Astrocyte (in vitro differentiated cells and primary cell): Measurements from ENCODE around the gene POP5. TPM values are rescaled to one million over a fixed set of nuclear protein-coding genes. Genes with fewer than 3 reads are reported as not detected.

Experiments
- DNase-seq: peaks from one replicate; pipeline ENCODE4 v3.0.0-alpha.2; 2010; ENCODE audit warnings: low read depth
- FAIRE-seq: peaks from 2 replicates; lab custom pipeline; 2011; peaks lifted over from hg19 to GRCh38; lab: Jason Lieb, UNC
- H2AFZ ChIP-seq: 2 replicates; pipeline ENCODE4 v1.6.0; 2012; ENCODE audit warnings: low read depth, low read length, inconsistent platforms
- H3K27ac ChIP-seq: 2 replicates; pipeline ENCODE4 v1.5.1; 2011; ENCODE audit warnings: low read depth, low read length, inconsistent platforms
- H3K27me3 ChIP-seq: 2 replicates; pipeline ENCODE4 v1.6.0; 2011; ENCODE audit warnings: low read length, inconsistent platforms; ENCODE audit not compliant: insufficient read depth
- H3K36me3 ChIP-seq: 2 replicates; pipeline ENCODE4 v1.5.1; 2011; ENCODE audit warnings: low read length, inconsistent platforms; ENCODE audit not compliant: insufficient read depth
- H3K4me1 ChIP-seq: 2 replicates; pipeline ENCODE4 v1.5.1; 2011; ENCODE audit warnings: low read length, inconsistent platforms; ENCODE audit not compliant: insufficient read depth
- H3K4me2 ChIP-seq: 2 replicates; pipeline ENCODE4 v1.6.0; 2012; ENCODE audit warnings: low read length, inconsistent platforms
- H3K4me3 ChIP-seq: 2 replicates; pipeline ENCODE4 v1.5.1; 2011; ENCODE audit warnings: low read depth, mild to moderate bottlenecking, low read length, inconsistent platforms; ENCODE audit not compliant: insufficient read depth
- H3K79me2 ChIP-seq: 2 replicates; pipeline ENCODE4 v1.6.0; 2012; ENCODE audit warnings: mild to moderate bottlenecking, low read length, inconsistent platforms; ENCODE audit not compliant: insufficient read depth
- H3K9ac ChIP-seq: 2 replicates; pipeline ENCODE4 v1.6.0; 2012; ENCODE audit warnings: mild to moderate bottlenecking, low read length, inconsistent platforms
- H3K9me3 ChIP-seq: 2 replicates; pipeline ENCODE4 v1.5.1; 2012; ENCODE audit warnings: low read depth, mild to moderate bottlenecking, low read length, inconsistent platforms; ENCODE audit not compliant: insufficient read depth
- H4K20me1 ChIP-seq: 2 replicates; pipeline ENCODE4 v1.6.0; 2012; ENCODE audit warnings: low read length, inconsistent platforms; ENCODE audit not compliant: insufficient read depth
- H3K27ac Mint-ChIP-seq: one replicate; pipeline ENCODE4 v1.8.0; 2021; ENCODE audit warnings: mild to moderate bottlenecking, mixed read lengths; ENCODE audit not compliant: unreplicated experiment
- H3K27me3 Mint-ChIP-seq: one replicate; pipeline ENCODE4 v1.8.0; 2021; ENCODE audit warnings: low read depth, mixed read lengths; ENCODE audit not compliant: unreplicated experiment
- H3K36me3 Mint-ChIP-seq: one replicate; pipeline ENCODE4 v1.8.0; 2021; ENCODE audit warnings: low read depth, mixed read lengths; ENCODE audit not compliant: unreplicated experiment
- H3K4me1 Mint-ChIP-seq: one replicate; pipeline ENCODE4 v1.8.0; 2021; ENCODE audit warnings: low read depth, mixed read lengths; ENCODE audit not compliant: unreplicated experiment
- H3K4me3 Mint-ChIP-seq: one replicate; pipeline ENCODE4 v1.8.0; 2021; ENCODE audit warnings: mild to moderate bottlenecking, moderate library complexity, mixed read lengths; ENCODE audit not compliant: unreplicated experiment
- H3K9me3 Mint-ChIP-seq: one replicate; pipeline ENCODE4 v1.8.0; 2021; ENCODE audit warnings: mild to moderate bottlenecking, mixed read lengths; ENCODE audit not compliant: unreplicated experiment
- CTCF ChIP-seq: IDR thresholded peaks from 2 replicates; pipeline ENCODE4 v1.5.1; 2011; ENCODE audit warnings: low read depth, mild to moderate bottlenecking, inconsistent platforms, low read length, moderate library complexity; ENCODE audit not compliant: insufficient read depth
- EZH2 ChIP-seq: IDR thresholded peaks from 2 replicates; pipeline ENCODE4 v1.6.1; 2012; ENCODE audit warnings: mild to moderate bottlenecking, low read length, inconsistent platforms; ENCODE audit not compliant: insufficient read depth
- total RNA-seq: library from RNA; stranded (reverse); gene quantifications from 2 replicates; pipeline ENCODE4 v1.2.1, GENCODE V29; 2021

Gene POP5
- total RNA-seq, 1 donor from 2014 or later: 31.3 TPM

- TF ChIP-seq EZH2 (no peak), CTCF (no peak)
- H3K4me3 ChIP-seq: peak overlapping the region; percentile 80
- H3K27me3 ChIP-seq: peaks cover 6% of the 10 kb centered on the region
- peak overlapping the region; percentile 79 for H3K27ac Mint-ChIP-seq
- peak overlapping the region; percentile 20 for H3K27ac ChIP-seq
- H3K27me3 Mint-ChIP-seq: peaks cover 21% of the 10 kb centered on the region
- peaks cover 16% of the 10 kb centered on the region for H3K4me1 ChIP-seq
- no peak for FAIRE-seq
- no peaks in the 10 kb centered on the region for H3K9me3 ChIP-seq
- H3K9ac ChIP-seq: peak overlapping the region; percentile 90
- H3K36me3 Mint-ChIP-seq: peaks cover 7% of the 10 kb centered on the region
- H4K20me1 ChIP-seq: peaks cover 11% of the 10 kb centered on the region
- peaks cover 2% of the 10 kb centered on the region for H3K4me1 Mint-ChIP-seq
- H3K4me3 Mint-ChIP-seq: peak overlapping the region; percentile 96
- H3K79me2 ChIP-seq: peaks cover 19% of the 10 kb centered on the region
- DNase-seq: no peak
- peaks cover 20% of the 10 kb centered on the region for H3K36me3 ChIP-seq
- no peaks in the 10 kb centered on the region for H3K9me3 Mint-ChIP-seq
- H2AFZ ChIP-seq: peak overlapping the region; percentile 78
- H3K4me2 ChIP-seq: peak overlapping the region; percentile 99
Observed at GRCh38 chr12:120581998-120582397, 796 bp upstream of the POP5 start.

- TF ChIP-seq CTCF (no peak), EZH2 (no peak)
- H3K27me3 ChIP-seq: no peaks in the 10 kb centered on the region
- peaks cover 17% of the 10 kb centered on the region for H3K36me3 Mint-ChIP-seq
- no peak overlapping the region for H3K9ac ChIP-seq
- no peak overlapping the region for H3K27ac Mint-ChIP-seq
- no peak overlapping the region for H3K4me3 ChIP-seq
- H3K4me3 Mint-ChIP-seq: no peak overlapping the region
- FAIRE-seq (no peak), DNase-seq (no peak)
- H2AFZ ChIP-seq: no peak overlapping the region
- no peaks in the 10 kb centered on the region for H3K9me3 ChIP-seq
- H3K4me1 Mint-ChIP-seq: peaks cover 5% of the 10 kb centered on the region
- H4K20me1 ChIP-seq: peaks cover 14% of the 10 kb centered on the region
- H3K4me2 ChIP-seq: no peak overlapping the region
- peaks cover 9% of the 10 kb centered on the region for H3K27me3 Mint-ChIP-seq
- H3K27ac ChIP-seq: no peak overlapping the region
- peaks cover 16% of the 10 kb centered on the region for H3K4me1 ChIP-seq
- H3K36me3 ChIP-seq: peaks cover 37% of the 10 kb centered on the region
- peaks cover 19% of the 10 kb centered on the region for H3K79me2 ChIP-seq
- H3K9me3 Mint-ChIP-seq: no peaks in the 10 kb centered on the region
Observed at GRCh38 chr12:120579179-120579578, 2.0 kb downstream of the POP5 start.

- FAIRE-seq (no peak), DNase-seq (no peak)
- no peak overlapping the region for H3K27ac ChIP-seq
- H3K36me3 ChIP-seq: peaks cover 48% of the 10 kb centered on the region
- Mint-ChIP-seq H3K4me3 (peak overlapping the region; percentile 43), H3K36me3 (peaks cover 28% of the 10 kb centered on the region), H3K27ac (no peak overlapping the region), H3K27me3 (no peaks in the 10 kb centered on the region), H3K9me3 (no peaks in the 10 kb centered on the region), H3K4me1 (peaks cover 6% of the 10 kb centered on the region)
- peaks cover 10% of the 10 kb centered on the region for H3K79me2 ChIP-seq
- H3K9me3 ChIP-seq: no peaks in the 10 kb centered on the region
- H3K9ac ChIP-seq: no peak overlapping the region
- no peaks in the 10 kb centered on the region for H3K27me3 ChIP-seq
- H2AFZ ChIP-seq: no peak overlapping the region
- no peak overlapping the region for H3K4me3 ChIP-seq
- H3K4me1 ChIP-seq: peaks cover 11% of the 10 kb centered on the region
- H3K4me2 ChIP-seq: no peak overlapping the region
- H4K20me1 ChIP-seq: peaks cover 19% of the 10 kb centered on the region
- TF ChIP-seq EZH2 (no peak), CTCF (no peak)
Observed at GRCh38 chr12:120574106-120574505, 7.1 kb downstream of the POP5 start.
